Prostate gland (tissue), 2 donors: ENCODE data around the gene ST6GALNAC3. TPM values are rescaled to one million over a fixed set of nuclear protein-coding genes. Genes with fewer than 3 reads are reported as not detected.

Source experiments
- DNase-seq: peaks from one replicate; pipeline ENCODE4 v3.0.0-alpha.2; 2019; ENCODE audit warnings: low spot score
- H3K27ac ChIP-seq, 2 donors: fragments of 200-600 bp; sonication (generic); 2 replicates each; pipeline ENCODE4 v1.5.1; 2017 to 2019
- H3K27me3 ChIP-seq: fragments of 200-600 bp; sonication (generic); replicated peaks from 2 replicates; pipeline ENCODE4 v1.5.1; 2019; ENCODE audit not compliant: insufficient read depth
- H3K36me3 ChIP-seq, 2 donors: fragments of 200-600 bp; sonication (generic); 1 replicate in 1 of 2; 2 replicates in 1 of 2; pipeline versions ENCODE4 v1.5.1 to v1.8.1; 2017 to 2019
- H3K4me1 ChIP-seq: fragments of 200-600 bp; sonication (generic); replicated peaks from 2 replicates; pipeline ENCODE4 v1.5.1; 2019
- H3K4me3 ChIP-seq, 2 donors: fragments of 200-600 bp; sonication (generic); 2 replicates each; pipeline ENCODE4 v1.5.1; 2017 to 2019
- H3K9me3 ChIP-seq: fragments of 200-600 bp; sonication (generic); 2 replicates; pipeline ENCODE4 v1.5.1; 2017
- CTCF ChIP-seq, 4 experiments: fragments of 200-600 bp in 2 of 4; fragments of 450-650 bp in 2 of 4; sonication (generic) in 2 of 4; IDR thresholded peaks; 1 replicate in 3 of 4; 2 replicates in 1 of 4; pipeline ENCODE4 v1.5.1; 2016 to 2019; ENCODE audit warnings: antibody characterized with exemption in 4 of 4, mild to moderate bottlenecking in 2 of 4, moderate library complexity in 2 of 4
- POLR2A ChIP-seq: fragments of 450-650 bp; IDR thresholded peaks from one replicate; pipeline ENCODE4 v1.6.1; 2016; ENCODE audit warnings: antibody characterized with exemption, mild to moderate bottlenecking
- POLR2AphosphoS5 ChIP-seq: sonication (generic); formaldehyde crosslinking; IDR thresholded peaks from one replicate; pipeline ENCODE4 v1.6.1; 2017; ENCODE audit warnings: antibody characterized with exemption
- whole genome bisulfite sequencing: methylation state at CpG from one replicate; pipeline ENCODE4 v1.1.5; 2018; 5-methylcytosine and 5-hydroxymethylcytosine counted together
- intact Hi-C: fragments of 100-400 bp; cut with DNase I; formaldehyde crosslinking; loops from one replicate; pipeline ENCODE4 v1.14.2; 2022
- total RNA-seq, 2 donors: library from RNA; depleted of rRNA; stranded (reverse); fragments of >200 nt; gene quantifications; one replicate each; pipeline ENCODE4 v1.1.0, GENCODE V29; 2016

Gene ST6GALNAC3
- total RNA-seq, 2 donors from 2014 or later = 0.41 to 0.80 TPM

DNA sequence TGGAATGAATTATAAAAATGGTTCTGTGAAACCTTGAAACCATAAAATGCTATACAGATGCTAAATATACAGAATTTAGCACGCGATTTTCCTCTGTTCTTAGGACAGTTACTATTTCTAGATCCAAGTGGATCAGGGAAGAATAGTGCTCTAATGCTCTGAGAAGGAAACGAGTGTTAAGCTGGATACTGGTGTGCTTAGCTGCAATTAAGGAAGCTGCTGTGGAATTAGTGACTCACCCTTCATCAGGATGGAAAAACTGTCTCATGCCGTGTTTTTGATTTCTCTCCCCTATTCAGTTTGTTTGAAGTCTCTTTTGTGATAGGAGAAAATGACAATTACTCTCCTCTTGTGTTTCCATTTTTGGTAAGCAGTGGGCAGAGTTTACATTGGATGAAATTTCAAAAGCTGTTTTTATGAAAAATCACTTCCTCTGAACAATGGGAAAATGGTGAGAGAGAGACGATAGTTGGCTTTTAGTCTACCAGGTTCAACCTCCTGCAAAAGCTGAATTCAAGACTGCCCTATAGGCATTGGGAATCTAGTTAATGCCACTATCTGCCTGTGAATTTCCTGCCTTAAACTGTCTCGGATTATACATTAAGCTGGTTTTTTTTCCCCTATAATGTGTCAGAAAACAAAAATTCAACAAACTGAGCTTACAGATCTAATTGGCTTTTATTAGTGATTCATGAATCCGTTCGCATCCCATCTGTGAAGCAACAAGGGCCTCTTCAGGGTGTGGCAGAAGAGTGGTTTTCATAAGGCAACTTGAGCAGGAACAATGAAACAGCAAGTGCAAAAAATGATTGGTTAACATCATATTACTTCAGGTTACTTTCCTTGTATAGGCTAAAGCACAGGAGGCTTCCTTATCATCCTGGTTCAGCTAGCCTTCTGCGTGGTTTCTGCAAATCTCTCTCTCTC lies 179.8 kb downstream of the ST6GALNAC3 start:
- no peaks in the 10 kb centered on the region for H3K27me3 ChIP-seq
- H3K4me1 ChIP-seq = no peaks in the 10 kb centered on the region
- intact Hi-C loops = no loop called here
- H3K36me3 ChIP-seq = no peaks in the 10 kb centered on the region
- no peak overlapping the region for H3K4me3 ChIP-seq
- no peaks in the 10 kb centered on the region for H3K9me3 ChIP-seq
- WGBS = 75% methylated on average over 9 of the region's 9 CpGs
- H3K27ac ChIP-seq = no peak overlapping the region
- TF ChIP-seq POLR2A = no peak
- TF ChIP-seq CTCF (IDR thresholded peaks at IDR 0.05) = no peak
- no peak for TF ChIP-seq POLR2AphosphoS5
- DNase-seq = no peak

- Histone ChIP-seq H3K4me1 (no peaks in the 10 kb centered on the region), H3K27me3 (no peaks in the 10 kb centered on the region), H3K36me3 (no peaks in the 10 kb centered on the region), H3K27ac (no peak overlapping the region), H3K9me3 (no peaks in the 10 kb centered on the region), H3K4me3 (no peak overlapping the region)
- DNase-seq = no peak
- TF ChIP-seq POLR2A = no peak
- WGBS = 60% methylated on average over 3 of the region's 3 CpGs
- intact Hi-C loops = no loop called here
Observed at GRCh38 chr1:76256289-76257223, 182.0 kb downstream of the ST6GALNAC3 start.

- no peak for TF ChIP-seq CTCF (IDR thresholded peaks at IDR 0.05)
- TF ChIP-seq POLR2AphosphoS5 = no peak
- TF ChIP-seq POLR2A = no peak
- Histone ChIP-seq H3K4me3 (no peak overlapping the region), H3K27me3 (no peaks in the 10 kb centered on the region), H3K4me1 (no peaks in the 10 kb centered on the region), H3K9me3 (no peaks in the 10 kb centered on the region), H3K27ac (no peak overlapping the region), H3K36me3 (no peaks in the 10 kb centered on the region)
- DNase-seq = no peak
- WGBS = 86% methylated on average over 2 of the region's 2 CpGs
- intact Hi-C loops = no loop called here
Observed at GRCh38 chr1:76257823-76258222, 183.3 kb downstream of the ST6GALNAC3 start.

GRCh38 chr1:76259270-76259669 lies 184.7 kb downstream of the ST6GALNAC3 start:
- Histone ChIP-seq H3K27ac (no peak overlapping the region), H3K36me3 (no peaks in the 10 kb centered on the region), H3K4me1 (no peaks in the 10 kb centered on the region), H3K9me3 (no peaks in the 10 kb centered on the region), H3K27me3 (no peaks in the 10 kb centered on the region), H3K4me3 (no peak overlapping the region)
- WGBS = 92% methylated on average over 1 of the region's 1 CpG
- DNase-seq = no peak
- TF ChIP-seq POLR2AphosphoS5 (no peak), CTCF (IDR thresholded peaks at IDR 0.05) (no peak), POLR2A (no peak)
- intact Hi-C loops = no loop called here

- no peaks in the 10 kb centered on the region for H3K9me3 ChIP-seq
- 85% methylated on average over 2 of the region's 2 CpGs for WGBS
- no peaks in the 10 kb centered on the region for H3K4me1 ChIP-seq
- H3K4me3 ChIP-seq = no peak overlapping the region
- no peaks in the 10 kb centered on the region for H3K27me3 ChIP-seq
- H3K36me3 ChIP-seq = no peaks in the 10 kb centered on the region
- H3K27ac ChIP-seq = no peak overlapping the region
- intact Hi-C loops = no loop called here
- DNase-seq = no peak
- TF ChIP-seq POLR2A (no peak), CTCF (IDR thresholded peaks at IDR 0.05) (no peak), POLR2AphosphoS5 (no peak)
Observed at GRCh38 chr1:76260279-76260678, 185.7 kb downstream of the ST6GALNAC3 start.
